Measurements from ENCODE around the gene SLC35F5.

DNA sequence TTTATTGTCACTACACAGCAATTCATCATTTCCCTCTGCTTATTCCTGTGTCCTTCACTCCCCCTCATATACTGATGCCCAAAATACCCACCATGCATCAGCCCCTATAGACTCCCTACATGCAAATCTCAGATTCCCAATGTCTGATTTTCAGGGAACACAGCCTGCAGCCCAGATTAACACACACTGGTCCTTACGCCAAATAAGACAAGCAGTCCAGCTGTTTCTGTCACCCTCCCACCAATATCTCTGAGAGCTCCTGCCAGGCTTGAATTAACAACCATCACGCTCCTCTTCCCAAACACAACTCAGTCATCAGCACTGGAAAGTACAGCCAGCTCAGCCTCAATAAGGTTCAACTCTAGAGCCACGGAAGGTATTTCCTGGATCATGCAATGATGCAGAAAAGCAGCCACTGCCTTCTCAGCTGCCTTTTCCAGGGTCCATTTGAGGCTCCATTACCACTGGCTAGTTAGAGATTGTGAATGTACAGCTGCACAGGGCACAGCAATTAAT lies 39.0 kb upstream of the SLC35F5 start:
- TF ChIP-seq SUZ12 (IDR thresholded peaks at IDR 0.05; ENCODE audit: extremely low read depth, insufficient read depth, insufficient read length) (no peak), YY1 (IDR thresholded peaks at IDR 0.05; ENCODE audit: insufficient read depth, insufficient read length) (no peak)
